NCI-H1092 treated with DMSO at 0.1 percent for 48 hours (cell line): ENCODE results near the gene PREX1.

Experiments
- DNase-seq: peaks from one replicate; lab custom pipeline; 2025; lab: John Stamatoyannopoulos, UW

The PREX1 gene

GRCh38 chr20:48754292-48754691, 73.5 kb downstream of the PREX1 start:
- DNase-seq: peak; percentile 15

- no peak for DNase-seq
Observed at GRCh38 chr20:48752963-48753362, 74.8 kb downstream of the PREX1 start.

GRCh38 chr20:48751871-48752270, 75.9 kb downstream of the PREX1 start:
- DNase-seq: no peak

- peak; percentile 52 for DNase-seq
Observed at GRCh38 chr20:48750941-48751635, 76.7 kb downstream of the PREX1 start.

GRCh38 chr20:48750376-48750775, 77.4 kb downstream of the PREX1 start:
- DNase-seq: no peak

- no peak for DNase-seq
Observed at GRCh38 chr20:48749437-48749836, 78.4 kb downstream of the PREX1 start.

GRCh38 chr20:48748556-48748955, 79.2 kb downstream of the PREX1 start:
- no peak for DNase-seq

- no peak for DNase-seq
Observed at GRCh38 chr20:48747840-48748414, 79.9 kb downstream of the PREX1 start.

- DNase-seq: no peak
Observed at GRCh38 chr20:48745330-48745729, 82.5 kb downstream of the PREX1 start.

GRCh38 chr20:48744515-48744914, 83.3 kb downstream of the PREX1 start:
- no peak for DNase-seq

- no peak for DNase-seq
Observed at GRCh38 chr20:48743807-48744206, 84.0 kb downstream of the PREX1 start.

GRCh38 chr20:48742912-48743680, 84.7 kb downstream of the PREX1 start:
- DNase-seq: no peak

GRCh38 chr20:48742233-48742632, 85.6 kb downstream of the PREX1 start:
- DNase-seq: no peak

GRCh38 chr20:48741669-48742068, 86.1 kb downstream of the PREX1 start:
- no peak for DNase-seq

GRCh38 chr20:48740712-48741111, 87.1 kb downstream of the PREX1 start:
- no peak for DNase-seq

GRCh38 chr20:48740292-48740649, 87.5 kb downstream of the PREX1 start:
- no peak for DNase-seq

- DNase-seq: no peak
Observed at GRCh38 chr20:48739395-48740291, 88.2 kb downstream of the PREX1 start.

- no peak for DNase-seq
Observed at GRCh38 chr20:48738399-48739304, 89.1 kb downstream of the PREX1 start.

- DNase-seq: no peak
Observed at GRCh38 chr20:48738094-48738398, 89.8 kb downstream of the PREX1 start.

GRCh38 chr20:48737434-48738093, 90.2 kb downstream of the PREX1 start:
- DNase-seq: no peak

- no peak for DNase-seq
Observed at GRCh38 chr20:48736636-48737035, 91.2 kb downstream of the PREX1 start.
